NCI-H2171 treated with DMSO at 0.1 percent for 48 hours (cell line): ENCODE results near the gene NLGN4X.

Source experiments
- DNase-seq: peaks from one replicate; lab custom pipeline; 2025; lab: John Stamatoyannopoulos, UW

The NLGN4X gene

GRCh38 chrX:5867778-5868177 is 360.9 kb downstream of the NLGN4X start:
- no peak for DNase-seq

- DNase-seq: no peak
Measured at GRCh38 chrX:5857232-5857631, 371.4 kb downstream of the NLGN4X start.

- no peak for DNase-seq
Measured at GRCh38 chrX:5852941-5853340, 375.7 kb downstream of the NLGN4X start.

GRCh38 chrX:5842601-5843000 is 386.1 kb downstream of the NLGN4X start:
- no peak for DNase-seq
